ENCODE results near the gene CREBZF.

- TF ChIP-seq POLR2A (IDR thresholded peaks at IDR 0.05; ENCODE audit: low read length) = no peak
- TF ChIP-seq GATA1 (IDR thresholded peaks at IDR 0.05; ENCODE audit: low read depth, low read length) = no peak
Observed at GRCh38 chr11:85695546-85695945, 30.6 kb upstream of the CREBZF start.

All from erythroblast (primary cell).